Activated T-helper 1 cell treated with anti-CD3 and anti-CD28 coated beads, Interleukin-12 subunit alpha, Interleukin-12 subunit beta, Interleukin-2, Interleukin-4 antibody, amounts not matched to agents 30 ng/mL and 10 ng/mL and 1 ng/mL, durations not matched to agents 14 hours and 24 hours and 36 hours (primary cell): ENCODE data around the gene LYST. TPM values are rescaled to one million over a fixed set of nuclear protein-coding genes. Genes with fewer than 3 reads are reported as not detected.
A peak's percentile ranks its signal among the peaks of the same experiment; 100 is the strongest.
"Not testable (repeated sequence)": the region's sequence is repeated elsewhere in the genome, so short reads cannot be mapped to it uniquely, and the experiment has no call there.

Source experiments
- DNase-seq: peaks from one replicate; pipeline ENCODE4 v3.0.0; 2021; ENCODE audit warnings: low spot score
- H3K27ac Mint-ChIP-seq: one replicate; pipeline ENCODE4 v1.8.0; 2021; ENCODE audit warnings: mild to moderate bottlenecking, mixed read lengths
- H3K27me3 Mint-ChIP-seq: one replicate; pipeline ENCODE4 v1.8.0; 2022; ENCODE audit warnings: mild to moderate bottlenecking, moderate library complexity, mixed read lengths; ENCODE audit not compliant: insufficient read depth
- H3K36me3 Mint-ChIP-seq: one replicate; pipeline ENCODE4 v1.8.0; 2021; ENCODE audit warnings: low read depth, mixed read lengths
- H3K4me1 Mint-ChIP-seq: one replicate; pipeline ENCODE4 v1.8.0; 2021; ENCODE audit warnings: low read depth, mixed read lengths
- H3K4me3 Mint-ChIP-seq: one replicate; pipeline ENCODE4 v1.8.0; 2021; ENCODE audit warnings: mild to moderate bottlenecking, moderate library complexity, mixed read lengths
- H3K9me3 Mint-ChIP-seq: one replicate; pipeline ENCODE4 v1.8.0; 2021; ENCODE audit warnings: mixed read lengths
- intact Hi-C: fragments of 100-400 bp; cut with micrococcal nuclease; formaldehyde crosslinking; loops from one replicate; pipeline ENCODE4 v1.15.1; 2024
- total RNA-seq: library from RNA; stranded (reverse); gene quantifications from 2 replicates; pipeline ENCODE4 v1.2.3, GENCODE V29; 2022

LYST gene
- total RNA-seq, 1 donor from 2014 or later, result 145 TPM

- Mint-ChIP-seq H3K27me3 (no peaks in the 10 kb centered on the region), H3K27ac (no peak overlapping the region), H3K4me3 (no peak overlapping the region), H3K36me3 (peaks cover 43% of the 10 kb centered on the region), H3K4me1 (no peaks in the 10 kb centered on the region), H3K9me3 (no peaks in the 10 kb centered on the region)
- DNase-seq, result no peak
- intact Hi-C loops, result no loop called here
Measured at GRCh38 chr1:235757587-235758096, 109.1 kb downstream of the LYST start.

GRCh38 chr1:235754186-235754585, 112.5 kb downstream of the LYST start:
- H3K27ac Mint-ChIP-seq, H3K9me3 Mint-ChIP-seq, DNase-seq, H3K27me3 Mint-ChIP-seq, H3K4me3 Mint-ChIP-seq, intact Hi-C loops, H3K4me1 Mint-ChIP-seq: not testable (repeated sequence)
- H3K36me3 Mint-ChIP-seq, result peaks cover 39% of the 10 kb centered on the region

- Mint-ChIP-seq H3K4me3 (no peak overlapping the region), H3K36me3 (peaks cover 44% of the 10 kb centered on the region), H3K27me3 (no peaks in the 10 kb centered on the region), H3K27ac (no peak overlapping the region), H3K4me1 (peaks cover 7% of the 10 kb centered on the region), H3K9me3 (no peaks in the 10 kb centered on the region)
- DNase-seq, result no peak
- intact Hi-C loops, result no loop called here
Measured at GRCh38 chr1:235749755-235750300, 116.9 kb downstream of the LYST start.

GRCh38 chr1:235748747-235749146, 118.0 kb downstream of the LYST start:
- Mint-ChIP-seq H3K27ac (no peak overlapping the region), H3K4me3 (no peak overlapping the region), H3K9me3 (no peaks in the 10 kb centered on the region), H3K27me3 (no peaks in the 10 kb centered on the region), H3K4me1 (peaks cover 7% of the 10 kb centered on the region), H3K36me3 (peaks cover 41% of the 10 kb centered on the region)
- DNase-seq, result no peak
- intact Hi-C loops, result no loop called here

GRCh38 chr1:235746245-235746644, 120.5 kb downstream of the LYST start:
- no peaks in the 10 kb centered on the region for H3K27me3 Mint-ChIP-seq
- H3K4me3 Mint-ChIP-seq, result no peak overlapping the region
- H3K4me1 Mint-ChIP-seq, result peaks cover 7% of the 10 kb centered on the region
- peaks cover 47% of the 10 kb centered on the region for H3K36me3 Mint-ChIP-seq
- no peaks in the 10 kb centered on the region for H3K9me3 Mint-ChIP-seq
- no peak for DNase-seq
- H3K27ac Mint-ChIP-seq, result no peak overlapping the region
- intact Hi-C loops, result no loop called here

- intact Hi-C loops, result no loop called here
- H3K4me3 Mint-ChIP-seq, result no peak overlapping the region
- no peaks in the 10 kb centered on the region for H3K27me3 Mint-ChIP-seq
- peaks cover 43% of the 10 kb centered on the region for H3K36me3 Mint-ChIP-seq
- no peak overlapping the region for H3K27ac Mint-ChIP-seq
- no peaks in the 10 kb centered on the region for H3K9me3 Mint-ChIP-seq
- H3K4me1 Mint-ChIP-seq, result peaks cover 7% of the 10 kb centered on the region
- DNase-seq, result no peak
Measured at GRCh38 chr1:235745503-235746136, 121.1 kb downstream of the LYST start.

GRCh38 chr1:235742914-235743599, 123.6 kb downstream of the LYST start:
- H3K4me3 Mint-ChIP-seq, result no peak overlapping the region
- peaks cover 7% of the 10 kb centered on the region for H3K4me1 Mint-ChIP-seq
- H3K9me3 Mint-ChIP-seq, result no peaks in the 10 kb centered on the region
- intact Hi-C loops, result no loop called here
- H3K36me3 Mint-ChIP-seq, result peaks cover 55% of the 10 kb centered on the region
- H3K27me3 Mint-ChIP-seq, result no peaks in the 10 kb centered on the region
- no peak overlapping the region for H3K27ac Mint-ChIP-seq
- no peak for DNase-seq

- Mint-ChIP-seq H3K27ac (no peak overlapping the region), H3K4me3 (no peak overlapping the region), H3K27me3 (no peaks in the 10 kb centered on the region), H3K4me1 (peaks cover 10% of the 10 kb centered on the region), H3K9me3 (no peaks in the 10 kb centered on the region), H3K36me3 (peaks cover 60% of the 10 kb centered on the region)
- no peak for DNase-seq
- intact Hi-C loops, result no loop called here
Measured at GRCh38 chr1:235741294-235741693, 125.4 kb downstream of the LYST start.

GRCh38 chr1:235739631-235740030, 127.1 kb downstream of the LYST start:
- Mint-ChIP-seq H3K4me1 (peaks cover 6% of the 10 kb centered on the region), H3K27me3 (no peaks in the 10 kb centered on the region), H3K4me3 (no peak overlapping the region), H3K9me3 (no peaks in the 10 kb centered on the region), H3K36me3 (peaks cover 50% of the 10 kb centered on the region), H3K27ac (no peak overlapping the region)
- no peak for DNase-seq
- intact Hi-C loops, result loop anchor here (5.0 kb wide), 1 partner anchor 43 kb away; no protein-coding TSS in a partner anchor

GRCh38 chr1:235739124-235739523, 127.6 kb downstream of the LYST start:
- Mint-ChIP-seq H3K27ac (no peak overlapping the region), H3K4me1 (peaks cover 11% of the 10 kb centered on the region), H3K4me3 (no peak overlapping the region), H3K36me3 (peaks cover 46% of the 10 kb centered on the region), H3K27me3 (no peaks in the 10 kb centered on the region), H3K9me3 (no peaks in the 10 kb centered on the region)
- no peak for DNase-seq
- intact Hi-C loops, result loop anchor here (5.0 kb wide), 1 partner anchor 43 kb away; no protein-coding TSS in a partner anchor

GRCh38 chr1:235737751-235738150, 129.0 kb downstream of the LYST start:
- H3K27me3 Mint-ChIP-seq, result no peaks in the 10 kb centered on the region
- DNase-seq, result no peak
- intact Hi-C loops, result loop anchor here (5.0 kb wide), 1 partner anchor 45 kb away; no protein-coding TSS in a partner anchor

GRCh38 chr1:235736263-235736662, 130.4 kb downstream of the LYST start:
- peaks cover 11% of the 10 kb centered on the region for H3K4me1 Mint-ChIP-seq

More at GRCh38 chr1:235737751-235738150, 129.0 kb downstream of the LYST start:
- Mint-ChIP-seq H3K4me3 (no peak overlapping the region), H3K9me3 (no peaks in the 10 kb centered on the region), H3K4me1 (peaks cover 11% of the 10 kb centered on the region), H3K36me3 (peaks cover 42% of the 10 kb centered on the region), H3K27ac (no peak overlapping the region)

GRCh38 chr1:235735621-235736020, 131.1 kb downstream of the LYST start:
- Mint-ChIP-seq H3K27me3 (no peaks in the 10 kb centered on the region), H3K4me1 (peaks cover 11% of the 10 kb centered on the region), H3K4me3 (no peak overlapping the region), H3K9me3 (no peaks in the 10 kb centered on the region), H3K36me3 (peaks cover 35% of the 10 kb centered on the region), H3K27ac (no peak overlapping the region)
- no peak for DNase-seq
- intact Hi-C loops, result loop anchor here (5.0 kb wide), 1 partner anchor 47 kb away; no protein-coding TSS in a partner anchor

More at GRCh38 chr1:235736263-235736662, 130.4 kb downstream of the LYST start:
- intact Hi-C loops, result loop anchor here (5.0 kb wide), 1 partner anchor 46 kb away; no protein-coding TSS in a partner anchor
- H3K36me3 Mint-ChIP-seq, result peaks cover 34% of the 10 kb centered on the region
- DNase-seq, result no peak
- no peaks in the 10 kb centered on the region for H3K27me3 Mint-ChIP-seq
- H3K27ac Mint-ChIP-seq, result peak overlapping the region; percentile 59
- no peaks in the 10 kb centered on the region for H3K9me3 Mint-ChIP-seq
- H3K4me3 Mint-ChIP-seq, result no peak overlapping the region
